Pulmonary artery endothelial cell (primary cell): Measurements from ENCODE around the gene ADAMTSL3. TPM values are rescaled to one million over a fixed set of nuclear protein-coding genes. Genes with fewer than 3 reads are reported as not detected.
"Not testable (repeated sequence)": the region's sequence is repeated elsewhere in the genome, so short reads cannot be mapped to it uniquely, and the experiment has no call there.

Experiments used
- DNase-seq: peaks from one replicate; pipeline ENCODE4 v3.0.0-alpha.2; 2011; ENCODE audit warnings: low read depth, low spot score
- total RNA-seq: library from RNA; depleted of rRNA; stranded (reverse); fragments of >200 nt; gene quantifications from 2 replicates; pipeline ENCODE4 v1.2.3, GENCODE V29; 2014

ADAMTSL3 gene
- total RNA-seq, 1 donor from 2014 or later, result not detected

GRCh38 chr15:83964967-83965366, 311.0 kb downstream of the ADAMTSL3 start:
- DNase-seq, result not testable (repeated sequence)

- DNase-seq, result no peak
These were observed 316.5 kb downstream of the ADAMTSL3 start for GRCh38 chr15:83970295-83970890.

GRCh38 chr15:83971992-83972391, 318.1 kb downstream of the ADAMTSL3 start:
- DNase-seq, result no peak

- DNase-seq, result no peak
These were observed 319.9 kb downstream of the ADAMTSL3 start for GRCh38 chr15:83973816-83974215.

- no peak for DNase-seq
These were observed 324.1 kb downstream of the ADAMTSL3 start for GRCh38 chr15:83977992-83978391.

GRCh38 chr15:83978588-83978987, 324.7 kb downstream of the ADAMTSL3 start:
- DNase-seq, result no peak

- DNase-seq, result no peak
These were observed 326.7 kb downstream of the ADAMTSL3 start for GRCh38 chr15:83980637-83981036.

- DNase-seq, result no peak
These were observed 328.8 kb downstream of the ADAMTSL3 start for GRCh38 chr15:83982748-83983147.

GRCh38 chr15:83983634-83984458, 329.9 kb downstream of the ADAMTSL3 start:
- DNase-seq, result no peak

GRCh38 chr15:83984601-83985000, 330.7 kb downstream of the ADAMTSL3 start:
- DNase-seq, result no peak

- DNase-seq, result no peak
These were observed 337.2 kb downstream of the ADAMTSL3 start for GRCh38 chr15:83991163-83991562.

GRCh38 chr15:83992324-83993031, 338.6 kb downstream of the ADAMTSL3 start:
- no peak for DNase-seq

- DNase-seq, result no peak
These were observed 339.7 kb downstream of the ADAMTSL3 start for GRCh38 chr15:83993591-83993990.

- DNase-seq, result no peak
These were observed 344.6 kb downstream of the ADAMTSL3 start for GRCh38 chr15:83998486-83998885.

- DNase-seq, result no peak
These were observed 345.6 kb downstream of the ADAMTSL3 start for GRCh38 chr15:83999396-84000135.

GRCh38 chr15:84001037-84001436, 347.1 kb downstream of the ADAMTSL3 start:
- DNase-seq, result no peak

GRCh38 chr15:84001655-84002054, 347.7 kb downstream of the ADAMTSL3 start:
- no peak for DNase-seq

GRCh38 chr15:84003791-84004503, 350.0 kb downstream of the ADAMTSL3 start:
- no peak for DNase-seq

- DNase-seq, result no peak
These were observed 352.5 kb downstream of the ADAMTSL3 start for GRCh38 chr15:84006421-84006820.

- no peak for DNase-seq
These were observed 355.7 kb downstream of the ADAMTSL3 start for GRCh38 chr15:84009616-84010015.

GRCh38 chr15:84010246-84010645, 356.3 kb downstream of the ADAMTSL3 start:
- DNase-seq, result no peak
